Suprapubic skin (tissue), 3 donors: ENCODE data around the gene CSTPP1.

ENCODE experiments used
- CTCF ChIP-seq, 2 donors: fragments of 200-600 bp in 1 of 2; fragments of 450-650 bp in 1 of 2; sonication (generic) in 1 of 2; IDR thresholded peaks; one replicate each; pipeline ENCODE4 v1.5.1; 2016 to 2019; ENCODE audit warnings: antibody characterized with exemption in 2 of 2, mild to moderate bottlenecking in 1 of 2, moderate library complexity in 1 of 2
- POLR2A ChIP-seq, 2 donors: fragments of 450-650 bp; IDR thresholded peaks; one replicate each; pipeline ENCODE4 v1.6.1; 2017; ENCODE audit warnings: antibody characterized with exemption in 2 of 2, mild to moderate bottlenecking in 2 of 2, moderate library complexity in 2 of 2

- TF ChIP-seq CTCF (IDR thresholded peaks at IDR 0.05), result no peak
- TF ChIP-seq POLR2A (IDR thresholded peaks at IDR 0.05), result no peak
Observed at GRCh38 chr11:46889251-46889650, 47.3 kb upstream of the CSTPP1 start.
